ENCODE data around the gene CWC27.

Gene CWC27

GRCh38 chr5:64768358-64769312, at the start of gene CWC27, which contains the start of gene SREK1IP1:
Gene CWC27, plus strand, starts transcription at chr5:64768930. Its CDS starts 217 bp downstream, at chr5:64769147.
Gene SREK1IP1, minus strand, starts transcription at chr5:64768691. Its CDS starts 174 bp downstream, at chr5:64768517.
- peak; percentile 78 for DNase-seq

GRCh38 chr5:64722588-64722987, 46.1 kb upstream of the CWC27 start:
- DNase-seq = no peak

- no peak for DNase-seq
These were observed 41.6 kb upstream of the CWC27 start for GRCh38 chr5:64727150-64727549.

- no peak for DNase-seq
These were observed 26.3 kb upstream of the CWC27 start for GRCh38 chr5:64742411-64742810.

GRCh38 chr5:64742821-64743220, 25.9 kb upstream of the CWC27 start:
- no peak for DNase-seq

GRCh38 chr5:64744914-64745313, 23.8 kb upstream of the CWC27 start:
- no peak for DNase-seq

GRCh38 chr5:64746446-64746845, 22.3 kb upstream of the CWC27 start:
- DNase-seq = no peak

GRCh38 chr5:64749385-64749784, 19.3 kb upstream of the CWC27 start:
- DNase-seq = no peak

- no peak for DNase-seq
These were observed 14.7 kb upstream of the CWC27 start for GRCh38 chr5:64754066-64754465.

- no peak for DNase-seq
These were observed 9.8 kb upstream of the CWC27 start for GRCh38 chr5:64758901-64759300.

- peak; percentile 7 for DNase-seq
These were observed 8.6 kb upstream of the CWC27 start for GRCh38 chr5:64759960-64760660.

- DNase-seq = no peak
These were observed 4.7 kb upstream of the CWC27 start for GRCh38 chr5:64763948-64764503.

GRCh38 chr5:64765804-64766504, 2.8 kb upstream of the CWC27 start:
- DNase-seq = no peak

GRCh38 chr5:64766941-64767340, 1.8 kb upstream of the CWC27 start:
- DNase-seq = no peak

- DNase-seq = peak; percentile 1
These were observed 772 bp upstream of the CWC27 start for GRCh38 chr5:64767959-64768357.

- no peak for DNase-seq
These were observed 1.1 kb downstream of the CWC27 start for GRCh38 chr5:64769855-64770254.

GRCh38 chr5:64771736-64772135, 3.0 kb downstream of the CWC27 start:
- no peak for DNase-seq

- DNase-seq = no peak
These were observed 4.8 kb downstream of the CWC27 start for GRCh38 chr5:64773533-64773932.

GRCh38 chr5:64775291-64775690, 6.6 kb downstream of the CWC27 start:
- DNase-seq = no peak

GRCh38 chr5:64784451-64785025, 15.8 kb downstream of the CWC27 start:
- peak; percentile 53 for DNase-seq

- DNase-seq = no peak
These were observed 17.6 kb downstream of the CWC27 start for GRCh38 chr5:64786372-64786771.

- no peak for DNase-seq
These were observed 19.4 kb downstream of the CWC27 start for GRCh38 chr5:64788156-64788555.

GRCh38 chr5:64789457-64789856, 20.7 kb downstream of the CWC27 start:
- DNase-seq = no peak

Data from NCI-H1105 treated with DMSO at 0.1 percent for 48 hours (cell line).